IMR-90 (cell line): ENCODE measurements around the gene SPATA9. TPM values are rescaled to one million over a fixed set of nuclear protein-coding genes. Genes with fewer than 3 reads are reported as not detected.

Experiments
- ATAC-seq: fragments of 200-7000 bp; cut with Tn5 transposase; 2 replicates; pipeline ENCODE4 v1.9.1; 2020; ENCODE audit warnings: low read depth, mild to moderate bottlenecking, moderate library complexity
- BruUV-seq: library from RNA; stranded (reverse); fragments of 400-500 nt; replicated peaks from 2 replicates; lab custom pipeline; 2021; lab: Mats Ljungman, UMichigan
- CTCF ChIA-PET: fragments of 300-600 bp; formaldehyde crosslinking; extraction: SDS; loops from one replicate; lab custom pipeline; 2021; ENCODE audit warnings: antibody characterized with exemption; lab: Yijun Ruan, JAX
- POLR2A ChIA-PET: fragments of 300-600 bp; sonication (Branson Sonifier 250); formaldehyde crosslinking; loops from one replicate; lab custom pipeline; 2022; ENCODE audit warnings: antibody characterized with exemption; ENCODE audit not compliant: unreplicated experiment; lab: Charles Lee
- DNase-seq: peaks from one replicate; pipeline ENCODE4 v3.0.0; 2013
- H2AFZ ChIP-seq: replicated peaks from 2 replicates; pipeline ENCODE3; 2013; ENCODE audit warnings: low read length, mild to moderate bottlenecking; ENCODE audit not compliant: poor library complexity
- H2AK5ac ChIP-seq: 2 replicates; pipeline ENCODE4 v1.6.1; 2013; ENCODE audit warnings: low read depth, low read length, inconsistent platforms
- H2AK9ac ChIP-seq: replicated peaks from 2 replicates; pipeline ENCODE3; 2013; ENCODE audit warnings: mild to moderate bottlenecking, low read depth, low read length, moderate library complexity; ENCODE audit not compliant: poor library complexity
- H2BK120ac ChIP-seq: 2 replicates; pipeline ENCODE4 v1.6.1; 2013; ENCODE audit warnings: low read depth, low read length, inconsistent platforms
- H2BK15ac ChIP-seq: 3 replicates; pipeline ENCODE4 v1.6.1; 2013; ENCODE audit warnings: low read depth, low read length, inconsistent platforms
- H2BK20ac ChIP-seq: 2 replicates; pipeline ENCODE4 v1.6.1; 2013; ENCODE audit warnings: low read depth, mild to moderate bottlenecking, inconsistent platforms, low read length, moderate library complexity
- H2BK5ac ChIP-seq: 2 replicates; pipeline ENCODE4 v1.6.1; 2013; ENCODE audit warnings: mild to moderate bottlenecking, low read depth, low read length, inconsistent platforms; ENCODE audit not compliant: poor library complexity, severe bottlenecking
- H3K14ac ChIP-seq: replicated peaks from 2 replicates; pipeline ENCODE4 v1.6.1; 2013; ENCODE audit warnings: low read depth, low read length, inconsistent platforms
- H3K18ac ChIP-seq: 2 replicates; pipeline ENCODE4 v1.6.1; 2013; ENCODE audit warnings: low read depth, low read length, control low read depth
- H3K23ac ChIP-seq: 2 replicates; pipeline ENCODE4 v1.6.1; 2013; ENCODE audit warnings: low read depth, low read length, inconsistent platforms
- H3K27ac ChIP-seq: 2 replicates; pipeline ENCODE4 v1.5.1; 2013; ENCODE audit warnings: mild to moderate bottlenecking, control low read depth, low read length; ENCODE audit not compliant: insufficient read depth
- H3K27me3 ChIP-seq: 2 replicates; pipeline ENCODE4 v1.6.1; 2013; ENCODE audit warnings: low read length; ENCODE audit not compliant: control insufficient read depth, insufficient read depth
- H3K36me3 ChIP-seq: 2 replicates; pipeline ENCODE4 v1.6.1; 2013; ENCODE audit warnings: low read length, mixed read lengths; ENCODE audit not compliant: control insufficient read depth, insufficient read depth
- H3K4ac ChIP-seq: 2 replicates; pipeline ENCODE4 v1.6.1; 2013; ENCODE audit warnings: low read depth, low read length, inconsistent platforms
- H3K4me1 ChIP-seq: 2 replicates; pipeline ENCODE4 v1.6.1; 2013; ENCODE audit warnings: low read length, mixed read lengths; ENCODE audit not compliant: control insufficient read depth, insufficient read depth
- H3K4me2 ChIP-seq: 2 replicates; pipeline ENCODE4 v1.6.1; 2013; ENCODE audit warnings: low read depth, mild to moderate bottlenecking, control low read depth, low read length, moderate library complexity
- H3K4me3 ChIP-seq: 2 replicates; pipeline ENCODE4 v1.5.1; 2013; ENCODE audit warnings: low read depth, mild to moderate bottlenecking, control low read depth, low read length, moderate library complexity; ENCODE audit not compliant: insufficient read depth
- H3K56ac ChIP-seq: 2 replicates; pipeline ENCODE4 v1.6.1; 2013; ENCODE audit warnings: low read length, inconsistent platforms; ENCODE audit not compliant: insufficient read depth; ENCODE audit errors: extremely low read depth
- H3K79me1 ChIP-seq, 2 experiments: 2 replicates each; pipeline ENCODE4 v1.6.1; 2013; ENCODE audit warnings: low read length in 2 of 2, inconsistent platforms in 1 of 2, low read depth in 1 of 2
- H3K9ac ChIP-seq: 2 replicates; pipeline ENCODE4 v1.6.1; 2013; ENCODE audit warnings: low read depth, low read length, control low read depth
- H3K9me1 ChIP-seq: 2 replicates; pipeline ENCODE4 v1.6.1; 2013; ENCODE audit warnings: low read length, inconsistent platforms; ENCODE audit not compliant: insufficient read depth
- H3K9me3 ChIP-seq: 2 replicates; pipeline ENCODE4 v1.6.1; 2013; ENCODE audit warnings: low read length; ENCODE audit not compliant: control insufficient read depth, insufficient read depth
- H4K20me1 ChIP-seq: 2 replicates; pipeline ENCODE4 v1.6.1; 2013; ENCODE audit warnings: low read length, inconsistent platforms; ENCODE audit not compliant: insufficient read depth
- H4K5ac ChIP-seq: 2 replicates; pipeline ENCODE4 v1.6.1; 2013; ENCODE audit warnings: mild to moderate bottlenecking, low read depth, low read length, control low read depth
- H4K8ac ChIP-seq, 2 experiments: 2 replicates each; pipeline ENCODE4 v1.6.1; 2013; ENCODE audit warnings: low read depth in 2 of 2, low read length in 2 of 2, control low read depth in 1 of 2, inconsistent platforms in 1 of 2
- H4K91ac ChIP-seq: 2 replicates; pipeline ENCODE4 v1.6.1; 2013; ENCODE audit warnings: low read depth, low read length, inconsistent platforms; ENCODE audit not compliant: insufficient read depth
- CEBPB ChIP-seq: IDR thresholded peaks from 2 replicates; pipeline ENCODE4 v1.6.1; 2012; ENCODE audit warnings: low read depth, low read length, improper control_type of control experiment
- CHD1 ChIP-seq: IDR thresholded peaks from 2 replicates; pipeline ENCODE4 v1.6.1; 2012; ENCODE audit warnings: low read depth, low read length, improper control_type of control experiment
- CTCF ChIP-seq: conservative IDR thresholded peaks from 2 replicates; pipeline ENCODE4 v1.5.1; 2012; ENCODE audit warnings: mild to moderate bottlenecking, low read depth, low read length, improper control_type of control experiment
- FOS ChIP-seq: fragments of 150-350 bp; IDR thresholded peaks from 2 replicates; pipeline ENCODE4 v1.6.1; 2016; ENCODE audit warnings: low read depth, low read length
- MAFK ChIP-seq: IDR thresholded peaks from 2 replicates; pipeline ENCODE4 v1.6.1; 2012; ENCODE audit warnings: low read depth, low read length, improper control_type of control experiment
- MAZ ChIP-seq: IDR thresholded peaks from 2 replicates; pipeline ENCODE4 v1.6.1; 2012; ENCODE audit warnings: low read depth, mild to moderate bottlenecking, low read length, improper control_type of control experiment, moderate library complexity, borderline replicate concordance
- MXI1 ChIP-seq: IDR thresholded peaks from 2 replicates; pipeline ENCODE4 v1.6.1; 2012; ENCODE audit warnings: low read depth, mild to moderate bottlenecking, low read length, moderate library complexity, borderline replicate concordance
- RAD21 ChIP-seq: IDR thresholded peaks from 2 replicates; pipeline ENCODE4 v1.6.1; 2012; ENCODE audit warnings: low read length, improper control_type of control experiment
- RCOR1 ChIP-seq: IDR thresholded peaks from 2 replicates; pipeline ENCODE4 v1.6.1; 2012; ENCODE audit warnings: mild to moderate bottlenecking, low read length, improper control_type of control experiment; ENCODE audit not compliant: insufficient replicate concordance
- RFX5 ChIP-seq: IDR thresholded peaks from 2 replicates; pipeline ENCODE4 v1.8.0; 2012; ENCODE audit warnings: low read depth, mild to moderate bottlenecking, low read length, moderate library complexity
- USF2 ChIP-seq: fragments of 150-350 bp; IDR thresholded peaks from 2 replicates; pipeline ENCODE4 v1.6.1; 2017; ENCODE audit warnings: mild to moderate bottlenecking, antibody characterized with exemption, low read length, low read depth
- dilution Hi-C: fragments of 300-500 bp; cut with HindIII; formaldehyde crosslinking; loops from one replicate; pipeline ENCODE4 v1.14.3; 2018; ENCODE audit warnings: low sequenced_read_pairs; ENCODE audit not compliant: unreplicated experiment
- in situ Hi-C: fragments of 300-500 bp; cut with MboI; formaldehyde crosslinking; loops from 3 replicates; pipeline ENCODE4 v1.14.3; 2019; ENCODE audit warnings: low sequenced_read_pairs, inconsistent platforms, mixed read lengths
- intact Hi-C: fragments of 100-400 bp; cut with micrococcal nuclease; formaldehyde crosslinking; loops from 2 replicates; pipeline ENCODE4 v1.10.0; 2022
- polyA plus RNA-seq, 3 experiments: library from polyadenylated mRNA; depleted of rRNA; stranded (reverse); fragments of >200 nt; gene quantifications; 2 replicates each; pipeline ENCODE4 v1.2.3, GENCODE V29; 2012; ENCODE audit warnings: low replicate concordance in 1 of 3
- total RNA-seq: library from RNA; depleted of rRNA; stranded (reverse); fragments of >200 nt; gene quantifications from 2 replicates; pipeline ENCODE4 v1.2.3, GENCODE V29; 2012

Gene SPATA9
- total and polyA plus RNA-seq, 2 of the 4 experiments (the other 2 are of a cell fraction): 0.72 to 0.86 TPM

DNA sequence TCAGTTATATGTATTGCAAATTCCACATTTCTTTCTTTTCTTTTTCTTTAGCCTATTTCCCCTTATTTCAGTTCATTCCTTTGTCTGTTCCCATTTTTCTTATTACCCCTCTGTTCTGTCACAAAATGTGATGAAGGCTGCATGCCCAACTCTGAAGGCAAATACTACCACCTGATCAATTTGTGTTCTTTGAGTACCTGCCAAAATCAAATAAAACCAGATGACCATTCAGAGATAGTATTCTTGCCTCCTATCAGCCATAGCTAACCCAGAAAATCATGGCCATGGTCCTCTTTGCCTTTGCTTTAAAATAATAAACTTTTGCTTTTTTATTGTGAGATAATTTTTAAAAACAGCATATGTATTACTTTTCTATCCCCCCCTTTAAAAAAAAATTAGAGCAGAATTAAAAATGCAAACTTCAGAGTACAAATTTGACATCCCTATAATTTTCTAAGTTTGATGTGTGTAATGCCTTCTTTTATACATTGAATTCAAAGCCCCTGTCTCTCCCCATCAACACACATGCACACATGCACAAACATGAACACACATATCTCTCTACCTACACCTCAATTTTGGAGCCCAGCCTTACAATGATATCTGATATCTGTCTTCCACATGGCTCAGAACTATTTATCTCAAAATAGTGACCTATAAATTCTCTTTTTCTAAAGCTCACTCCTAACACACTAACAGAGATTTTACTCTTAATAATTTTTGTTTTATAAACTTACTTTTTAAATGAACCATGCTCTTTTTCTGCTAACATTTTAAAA, 32.8 kb downstream of the SPATA9 start:
- Histone ChIP-seq H3K4me2 (no peak overlapping the region), H2BK5ac (no peak overlapping the region), H3K4ac (no peak overlapping the region), H4K91ac (no peak overlapping the region), H3K27me3 (no peaks in the 10 kb centered on the region), H3K4me1 (peaks cover 4% of the 10 kb centered on the region), H3K56ac (no peak overlapping the region), H3K9me3 (no peaks in the 10 kb centered on the region), H2AK5ac (no peak overlapping the region), H2BK20ac (no peak overlapping the region), H3K9me1 (no peaks in the 10 kb centered on the region), H4K8ac (no peak overlapping the region), H3K36me3 (no peaks in the 10 kb centered on the region), H3K79me1 (no peaks in the 10 kb centered on the region), H2AFZ (no peak overlapping the region), H3K18ac (no peak overlapping the region), H2BK15ac (no peak overlapping the region), H2BK120ac (no peak overlapping the region), H3K23ac (no peak overlapping the region), H3K14ac (no peak overlapping the region), H3K27ac (no peak overlapping the region), H3K4me3 (no peak overlapping the region), H2AK9ac (no peak overlapping the region), H4K20me1 (no peaks in the 10 kb centered on the region), H3K9ac (no peak overlapping the region), H4K5ac (no peak overlapping the region)
- no TSS peak for BruUV-seq
- ChIA-PET POLR2A (no interaction called here), CTCF (no interaction called here)
- in situ Hi-C loops: loop anchor here (25.0 kb wide), 1 partner anchor 662 kb away; no protein-coding TSS in a partner anchor
- no peak for DNase-seq
- intact Hi-C loops: loop anchor here (5.0 to 10.0 kb wide), 2 partner anchors 82 to 955 kb away; partner anchors contain the start of gene RHOBTB3
- TF ChIP-seq CTCF (no peak), MAFK (no peak), MAZ (no peak), RAD21 (no peak), RFX5 (no peak), MXI1 (no peak), CHD1 (no peak), RCOR1 (no peak), USF2 (no peak), CEBPB (no peak), FOS (no peak)
- dilution Hi-C loops: no loop called here
- ATAC-seq: no peak
